ENCODE results near the gene FERMT3.

DNA sequence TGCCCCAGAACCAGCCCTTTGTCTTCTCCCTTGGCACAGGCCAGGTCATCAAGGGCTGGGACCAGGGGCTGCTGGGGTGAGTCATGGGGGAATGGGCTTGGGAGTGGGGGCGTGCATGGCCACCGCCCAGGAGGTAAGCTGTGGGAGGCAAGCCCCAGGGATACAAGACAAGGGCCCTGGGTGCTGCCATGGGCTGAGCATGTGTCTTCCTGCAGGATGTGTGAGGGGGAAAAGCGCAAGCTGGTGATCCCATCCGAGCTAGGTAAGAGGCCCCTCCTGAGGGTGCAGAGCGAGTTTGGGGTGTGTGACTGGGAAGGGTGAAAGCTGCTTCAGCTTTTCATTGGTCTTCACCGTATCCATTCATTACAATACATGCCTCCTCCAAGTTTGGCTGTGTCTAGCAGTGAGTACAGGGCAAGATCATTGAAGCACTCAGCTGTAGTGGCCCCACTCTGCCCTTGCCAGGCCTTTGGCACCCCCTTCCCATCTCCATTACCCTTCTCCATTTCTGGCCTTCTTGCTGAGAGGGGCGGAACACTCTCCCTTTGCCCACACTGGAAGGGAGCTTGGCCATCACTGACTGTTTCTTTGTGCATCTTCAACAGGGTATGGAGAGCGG is 36.8 kb downstream of the FERMT3 start:
- no peak for TF ChIP-seq EP300 (IDR thresholded peaks at IDR 0.05)
- TF ChIP-seq, protein P1, sequence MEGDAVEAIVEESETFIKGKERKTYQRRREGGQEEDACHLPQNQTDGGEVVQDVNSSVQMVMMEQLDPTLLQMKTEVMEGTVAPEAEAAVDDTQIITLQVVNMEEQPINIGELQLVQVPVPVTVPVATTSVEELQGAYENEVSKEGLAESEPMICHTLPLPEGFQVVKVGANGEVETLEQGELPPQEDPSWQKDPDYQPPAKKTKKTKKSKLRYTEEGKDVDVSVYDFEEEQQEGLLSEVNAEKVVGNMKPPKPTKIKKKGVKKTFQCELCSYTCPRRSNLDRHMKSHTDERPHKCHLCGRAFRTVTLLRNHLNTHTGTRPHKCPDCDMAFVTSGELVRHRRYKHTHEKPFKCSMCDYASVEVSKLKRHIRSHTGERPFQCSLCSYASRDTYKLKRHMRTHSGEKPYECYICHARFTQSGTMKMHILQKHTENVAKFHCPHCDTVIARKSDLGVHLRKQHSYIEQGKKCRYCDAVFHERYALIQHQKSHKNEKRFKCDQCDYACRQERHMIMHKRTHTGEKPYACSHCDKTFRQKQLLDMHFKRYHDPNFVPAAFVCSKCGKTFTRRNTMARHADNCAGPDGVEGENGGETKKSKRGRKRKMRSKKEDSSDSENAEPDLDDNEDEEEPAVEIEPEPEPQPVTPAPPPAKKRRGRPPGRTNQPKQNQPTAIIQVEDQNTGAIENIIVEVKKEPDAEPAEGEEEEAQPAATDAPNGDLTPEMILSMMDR (IDR thresholded peaks at IDR 0.05): no peak
- TF ChIP-seq POLR2AphosphoS5 (IDR thresholded peaks at IDR 0.05): no peak
- no peak for TF ChIP-seq POLR2A (IDR thresholded peaks at IDR 0.05)
